IPS DF 4.7 (cell line): ENCODE measurements around the gene FOXP1.

Source experiments
- DNase-seq: peaks from one replicate; pipeline ENCODE4 v3.0.0-alpha.2; 2013; ENCODE audit warnings: low spot score; ENCODE audit errors: extremely low read depth

FOXP1 gene

DNA sequence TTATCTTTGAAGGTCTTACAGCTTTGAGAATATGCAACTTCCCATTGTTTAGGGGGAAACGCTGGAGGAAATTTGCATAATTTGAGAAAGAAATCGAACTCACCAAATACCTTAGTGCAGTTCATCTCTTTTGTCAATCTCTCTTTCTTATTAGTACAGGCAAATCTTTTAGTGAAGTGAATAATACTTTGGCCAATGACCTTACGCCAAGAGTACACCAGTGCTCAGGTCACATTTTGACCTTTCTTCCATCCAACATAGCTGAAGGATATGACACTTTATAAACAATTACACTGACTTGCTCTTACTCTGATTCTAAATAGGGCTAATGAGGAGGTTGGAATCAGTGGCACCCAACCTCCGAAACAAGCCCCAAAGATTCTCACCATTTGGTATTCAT, 494.8 kb downstream of the FOXP1 start:
- no peak for DNase-seq

DNA sequence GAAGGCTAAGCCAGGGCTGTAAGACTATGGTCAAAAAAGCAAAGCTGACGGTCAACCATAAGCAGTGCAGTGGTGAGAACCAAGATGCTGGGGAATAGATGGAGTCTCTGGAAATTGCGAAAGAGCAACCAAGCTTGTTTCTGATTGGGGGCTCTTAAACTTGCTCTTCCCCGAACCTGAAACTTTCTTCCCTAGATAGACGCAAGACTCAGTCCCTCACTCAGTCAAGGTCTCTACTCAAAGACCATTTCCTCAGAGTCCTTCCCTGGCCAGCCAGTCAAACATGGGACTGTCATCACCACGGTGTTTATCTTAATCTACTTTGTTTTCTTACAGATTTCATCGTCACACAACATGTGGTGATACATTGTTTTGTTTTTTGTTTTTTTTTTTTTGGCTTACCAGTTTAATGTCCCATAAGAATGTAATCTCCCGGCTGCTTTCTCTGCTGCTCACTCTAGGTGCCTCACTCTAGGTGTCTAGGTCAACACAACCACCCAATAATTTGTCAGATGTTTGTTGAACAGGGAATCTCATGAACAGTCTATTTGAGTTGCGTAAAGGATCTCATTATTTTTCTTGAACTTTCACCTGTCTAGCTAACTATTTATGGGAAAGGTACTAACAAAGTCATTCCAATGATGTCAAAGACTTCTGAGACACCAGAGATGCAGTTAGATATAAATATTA, 495.4 kb downstream of the FOXP1 start:
- no peak for DNase-seq

DNA sequence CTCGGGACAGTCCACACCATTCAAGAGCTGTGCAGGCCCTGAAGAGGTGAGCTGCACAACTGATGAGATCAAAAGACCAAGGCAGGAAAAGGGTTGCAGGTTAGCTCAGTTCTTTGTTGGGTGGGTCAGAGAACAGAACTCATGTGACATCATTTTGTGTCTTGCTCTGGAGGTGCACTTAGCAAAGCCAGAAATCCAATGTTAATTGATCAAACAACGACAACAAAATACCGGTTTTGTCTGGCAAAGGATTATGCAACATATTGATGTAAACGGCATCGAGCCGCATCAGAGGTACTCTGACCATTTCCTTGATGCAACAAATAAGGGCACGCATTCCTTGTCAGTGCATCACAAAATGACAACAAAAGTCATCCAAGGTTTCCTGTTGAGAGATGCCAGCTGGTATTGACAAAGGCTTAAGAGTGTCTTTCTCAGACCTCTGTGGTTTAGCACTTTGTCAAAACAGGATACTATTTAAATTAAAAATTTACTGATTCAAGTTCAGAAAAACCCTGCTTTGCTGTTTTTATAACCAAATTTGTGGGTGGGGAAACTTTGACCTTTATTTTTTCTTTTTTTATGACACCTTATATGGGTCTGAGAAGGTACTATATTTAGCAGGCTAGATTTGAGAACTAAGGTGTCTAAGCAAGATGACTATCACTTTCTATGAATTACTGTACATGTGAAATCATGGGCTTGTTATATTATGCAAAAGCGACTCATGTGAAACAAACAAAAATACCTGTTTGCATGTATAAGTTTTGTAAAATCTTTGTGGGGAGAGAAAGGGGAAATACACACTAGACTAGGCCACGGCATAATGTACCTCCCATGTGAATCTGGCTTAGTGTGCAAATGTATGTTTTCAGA, 496.1 kb downstream of the FOXP1 start:
- DNase-seq, result no peak

DNA sequence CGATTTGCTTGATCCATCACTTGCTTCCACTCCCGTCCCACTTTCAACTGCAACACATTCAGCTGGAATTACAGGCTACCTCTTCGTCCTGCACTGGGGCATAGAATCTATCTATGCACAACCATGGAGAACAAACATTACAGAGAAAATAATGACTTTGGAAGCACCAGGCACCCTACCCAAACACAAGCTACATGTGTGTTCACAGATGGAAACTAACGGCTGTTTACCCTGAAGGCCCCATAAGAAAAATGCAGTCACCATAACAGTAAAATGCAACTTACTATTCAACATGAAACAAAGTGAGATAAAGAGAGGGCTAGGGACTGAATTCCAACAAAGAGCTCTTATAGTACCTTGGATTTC, 496.8 kb downstream of the FOXP1 start:
- no peak for DNase-seq

DNA sequence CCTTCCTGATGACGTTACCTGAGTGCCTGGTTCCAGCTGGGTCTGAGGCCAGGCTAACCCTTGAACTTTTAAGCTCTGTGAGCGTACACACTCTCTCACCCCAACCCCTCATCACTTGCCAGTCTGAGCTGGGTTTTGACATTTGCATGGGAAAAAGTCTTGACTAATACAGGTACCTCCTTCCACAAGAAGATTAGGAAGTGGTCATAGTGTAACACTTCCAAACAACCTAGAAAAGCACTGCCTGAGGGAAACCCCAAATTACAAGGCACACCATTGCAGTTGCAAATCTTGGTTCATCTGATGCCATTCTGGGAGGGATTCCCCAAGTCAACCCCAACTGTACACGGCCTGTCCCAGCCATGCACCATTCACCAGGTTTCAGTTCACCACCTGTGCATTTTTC, 499.8 kb downstream of the FOXP1 start:
- no peak for DNase-seq

DNA sequence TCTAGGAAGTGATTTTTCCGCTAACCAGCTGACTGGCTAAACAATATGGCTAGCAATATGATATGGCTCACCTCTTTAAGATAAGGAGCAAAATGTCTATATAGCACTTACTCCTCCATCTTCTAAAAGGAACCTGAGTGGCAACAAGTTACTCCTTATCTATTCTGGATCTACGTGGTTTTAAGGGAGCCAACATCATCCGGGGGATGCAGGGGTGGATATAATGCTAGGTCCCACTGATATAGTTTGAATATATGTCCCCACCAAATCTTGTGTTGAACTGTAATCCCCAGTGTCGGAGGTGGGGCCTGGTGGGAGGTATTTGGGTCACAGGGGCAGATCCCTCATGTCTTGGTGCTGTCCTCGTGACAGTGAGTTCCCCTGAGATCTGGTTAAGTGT, 500.7 kb downstream of the FOXP1 start:
- DNase-seq, result no peak

DNA sequence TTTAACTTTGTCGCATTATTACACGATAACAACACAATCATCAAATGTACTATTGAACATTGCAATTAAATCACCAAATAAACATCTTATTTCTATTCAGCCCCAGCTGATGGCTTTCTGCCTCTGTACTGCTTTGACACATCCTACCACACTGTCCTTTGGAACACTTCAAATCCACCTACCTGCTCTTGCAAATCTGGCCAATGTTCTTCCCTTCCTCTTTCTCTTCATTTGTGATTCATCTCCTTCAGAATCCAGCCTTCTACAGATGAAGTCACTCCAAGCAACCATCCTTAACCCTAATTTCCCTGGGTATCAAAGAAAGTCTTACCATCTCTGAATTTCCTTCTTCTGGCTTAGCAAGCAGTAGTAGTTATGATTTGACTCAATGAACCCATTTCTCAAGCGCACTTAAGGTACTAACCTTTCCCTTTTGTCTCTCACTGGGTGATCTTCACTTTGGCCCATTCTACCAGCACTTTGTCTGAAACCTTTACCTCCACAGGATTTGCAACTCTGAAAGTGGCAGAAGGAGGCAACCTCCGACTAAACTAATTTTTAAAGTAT, 502.9 kb downstream of the FOXP1 start:
- no peak for DNase-seq

DNA sequence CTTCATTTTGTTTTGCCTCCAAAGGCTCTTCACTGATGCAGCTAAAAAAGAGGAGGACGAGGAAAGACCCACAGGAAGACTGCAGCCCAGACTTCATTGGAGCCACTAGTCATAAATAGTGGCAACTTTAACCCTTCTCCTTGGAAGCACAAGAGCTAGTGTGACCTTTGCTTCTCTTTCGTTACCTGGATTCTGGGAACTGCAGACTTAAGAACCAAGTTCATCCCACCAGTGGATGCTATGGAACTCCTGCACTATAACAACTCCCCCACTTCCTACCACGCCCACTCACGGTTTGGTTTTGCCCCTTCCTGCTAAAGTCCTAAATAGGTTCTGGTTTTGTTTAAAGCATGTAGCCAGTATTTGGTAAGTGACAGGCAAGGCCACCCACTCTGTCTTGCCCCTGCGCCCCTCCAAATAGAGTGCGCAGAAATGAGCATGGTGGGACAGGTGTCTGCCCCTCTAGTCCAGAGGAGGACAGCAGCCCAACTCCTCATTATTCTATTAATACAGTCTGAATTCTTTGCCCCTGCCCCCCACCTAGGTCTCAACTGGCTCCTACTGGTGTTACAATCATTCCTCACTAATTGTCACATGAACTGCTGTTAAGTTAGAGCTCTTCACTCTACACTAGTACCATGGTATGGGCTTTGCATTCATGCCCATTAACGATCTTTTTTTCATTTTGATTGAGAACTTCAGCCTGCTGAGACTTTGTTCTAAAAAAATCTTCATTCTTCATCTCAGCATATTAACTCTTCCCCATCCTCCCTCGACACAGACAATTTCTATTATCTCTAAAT, 504.6 kb downstream of the FOXP1 start:
- DNase-seq, result no peak

DNA sequence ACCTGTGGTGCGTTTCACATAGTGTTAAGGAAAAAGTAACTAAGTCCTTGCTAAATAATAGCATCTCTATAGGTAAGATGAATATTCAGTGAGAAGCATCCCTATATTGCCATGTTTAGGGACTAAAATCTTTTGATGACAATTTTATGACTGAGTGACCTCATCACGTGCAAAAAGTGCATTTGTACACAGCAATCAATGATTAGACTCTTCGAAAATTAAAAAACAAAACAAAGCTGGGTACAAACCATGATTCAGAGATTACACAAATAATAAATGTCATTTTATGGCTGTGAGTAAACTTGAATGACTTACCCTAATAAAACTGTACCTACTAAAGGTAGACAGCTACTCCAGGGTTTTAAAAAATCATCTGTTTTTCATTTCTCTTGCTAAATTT, 505.3 kb downstream of the FOXP1 start:
- no peak for DNase-seq

DNA sequence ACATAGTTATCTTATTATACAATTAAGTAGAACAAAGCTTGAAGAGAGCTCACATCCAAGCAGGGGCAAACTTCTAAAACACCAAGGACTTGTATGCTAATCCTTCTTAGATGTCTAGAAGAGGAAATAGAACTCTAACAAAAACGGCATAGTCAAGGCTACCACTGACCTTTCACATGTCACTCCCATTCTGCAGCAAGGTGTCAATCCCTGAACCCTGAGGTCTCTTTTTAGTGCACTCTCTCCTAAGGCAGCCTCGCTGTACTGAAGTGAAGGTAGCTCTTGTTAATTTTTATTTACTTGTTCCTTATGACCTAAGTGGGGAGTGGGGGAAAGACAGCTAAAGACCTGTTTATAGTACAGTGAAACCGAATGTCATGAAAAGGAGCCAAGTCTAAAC, 506.5 kb downstream of the FOXP1 start:
- no peak for DNase-seq

DNA sequence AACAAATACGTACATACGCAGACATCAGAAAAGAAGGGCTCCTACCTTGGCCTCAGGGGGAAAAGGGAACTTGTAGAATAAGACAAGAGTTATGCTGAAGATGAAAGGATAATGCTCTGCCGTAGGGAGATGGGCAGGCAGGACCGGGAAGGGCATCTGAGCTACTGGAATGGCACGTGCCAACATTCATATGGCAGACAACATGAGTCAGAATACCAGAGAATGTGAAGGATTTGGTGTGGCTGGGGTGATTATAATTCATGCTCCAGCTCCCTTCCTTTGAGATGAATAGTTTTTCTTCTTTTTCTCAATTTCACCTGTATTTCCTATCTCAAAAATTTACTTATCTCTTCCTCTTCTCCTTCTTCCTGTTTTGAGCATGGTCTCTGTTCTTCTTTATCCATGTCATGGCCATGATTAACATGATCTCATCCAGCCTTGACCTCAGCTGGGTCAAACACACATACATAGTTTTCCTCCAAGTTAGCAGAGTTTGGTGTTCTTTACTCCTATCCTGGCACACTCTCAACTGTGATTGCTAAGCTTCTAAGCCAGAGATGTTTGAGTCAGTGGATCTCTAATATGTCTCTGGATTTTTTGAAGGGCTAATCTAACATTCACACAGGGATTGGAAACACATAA, 507.0 kb downstream of the FOXP1 start:
- no peak for DNase-seq

DNA sequence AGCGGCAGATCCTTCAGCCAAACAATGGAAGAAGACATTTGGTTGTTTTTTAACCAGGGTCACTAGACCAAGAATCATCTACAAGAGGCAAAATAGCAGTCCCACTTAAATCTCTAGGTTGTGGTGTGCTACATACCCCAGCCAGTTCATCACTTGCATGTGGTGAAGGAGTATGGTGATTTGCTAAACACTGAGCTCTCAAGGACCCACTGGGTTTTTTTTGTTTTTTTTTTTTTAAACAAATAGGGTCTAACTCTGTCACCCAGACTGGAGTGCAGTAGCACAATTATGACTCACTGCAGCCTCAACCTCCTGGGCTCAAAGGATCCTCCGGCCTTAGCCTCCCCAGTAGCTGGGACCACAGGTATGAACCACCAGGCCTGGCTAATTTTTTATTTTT, 508.0 kb downstream of the FOXP1 start:
- no peak for DNase-seq

DNA sequence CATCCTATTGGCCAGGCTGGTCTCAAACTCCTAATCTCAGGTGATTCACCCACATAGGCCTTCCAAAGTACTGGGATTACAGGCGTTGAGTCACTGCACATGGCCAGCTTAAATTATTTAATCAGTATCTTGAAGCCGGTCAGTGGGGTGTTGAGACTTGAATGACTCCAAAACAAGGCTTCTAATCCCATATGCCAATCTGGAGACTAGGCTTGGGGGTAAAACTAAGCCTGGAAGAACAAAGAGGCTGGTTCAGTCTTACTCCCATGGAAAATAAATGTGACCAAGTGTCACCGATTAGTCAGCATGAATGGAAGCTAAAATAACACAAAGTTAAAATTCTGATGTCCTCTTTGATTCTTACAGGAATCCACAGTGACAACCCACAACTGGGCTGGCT, 509.1 kb downstream of the FOXP1 start:
- DNase-seq, result no peak

DNA sequence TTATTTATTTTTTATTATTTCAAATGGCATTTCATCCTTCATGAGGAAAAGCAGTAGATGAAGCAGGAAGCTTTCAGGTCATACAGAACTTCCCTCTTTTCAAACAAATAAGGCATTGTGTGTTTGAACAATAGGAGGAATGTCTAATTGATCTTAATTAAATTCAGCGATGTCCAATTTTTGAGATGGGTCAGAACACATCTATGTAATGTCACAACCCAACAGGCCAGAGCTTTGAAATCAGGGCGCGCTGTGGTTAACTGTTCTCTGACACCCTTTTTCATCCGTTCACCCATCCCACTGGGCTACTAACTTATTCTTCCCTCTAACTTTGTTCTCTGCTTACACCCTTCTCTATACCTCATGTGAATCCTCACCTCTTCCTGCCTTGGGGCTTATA, 510.5 kb downstream of the FOXP1 start:
- DNase-seq, result no peak

DNA sequence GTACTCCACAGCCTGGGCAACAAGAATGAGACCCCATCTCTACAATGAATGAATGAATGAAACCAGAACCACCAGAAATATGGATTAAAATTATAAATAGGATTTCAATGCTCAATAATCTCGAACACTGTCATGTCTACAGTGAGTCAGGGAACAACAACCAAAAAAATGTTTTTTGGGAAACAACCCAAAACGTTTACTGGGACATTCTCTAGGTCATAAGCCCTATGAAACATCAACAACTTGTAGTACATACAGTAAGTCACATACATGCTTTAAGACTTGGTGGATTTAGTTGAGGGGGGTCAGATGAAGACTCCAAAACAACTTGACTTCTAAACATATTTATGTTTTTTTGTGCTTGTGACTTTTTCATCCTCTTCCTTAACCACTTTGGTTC, 511.2 kb downstream of the FOXP1 start:
- DNase-seq, result no peak

DNA sequence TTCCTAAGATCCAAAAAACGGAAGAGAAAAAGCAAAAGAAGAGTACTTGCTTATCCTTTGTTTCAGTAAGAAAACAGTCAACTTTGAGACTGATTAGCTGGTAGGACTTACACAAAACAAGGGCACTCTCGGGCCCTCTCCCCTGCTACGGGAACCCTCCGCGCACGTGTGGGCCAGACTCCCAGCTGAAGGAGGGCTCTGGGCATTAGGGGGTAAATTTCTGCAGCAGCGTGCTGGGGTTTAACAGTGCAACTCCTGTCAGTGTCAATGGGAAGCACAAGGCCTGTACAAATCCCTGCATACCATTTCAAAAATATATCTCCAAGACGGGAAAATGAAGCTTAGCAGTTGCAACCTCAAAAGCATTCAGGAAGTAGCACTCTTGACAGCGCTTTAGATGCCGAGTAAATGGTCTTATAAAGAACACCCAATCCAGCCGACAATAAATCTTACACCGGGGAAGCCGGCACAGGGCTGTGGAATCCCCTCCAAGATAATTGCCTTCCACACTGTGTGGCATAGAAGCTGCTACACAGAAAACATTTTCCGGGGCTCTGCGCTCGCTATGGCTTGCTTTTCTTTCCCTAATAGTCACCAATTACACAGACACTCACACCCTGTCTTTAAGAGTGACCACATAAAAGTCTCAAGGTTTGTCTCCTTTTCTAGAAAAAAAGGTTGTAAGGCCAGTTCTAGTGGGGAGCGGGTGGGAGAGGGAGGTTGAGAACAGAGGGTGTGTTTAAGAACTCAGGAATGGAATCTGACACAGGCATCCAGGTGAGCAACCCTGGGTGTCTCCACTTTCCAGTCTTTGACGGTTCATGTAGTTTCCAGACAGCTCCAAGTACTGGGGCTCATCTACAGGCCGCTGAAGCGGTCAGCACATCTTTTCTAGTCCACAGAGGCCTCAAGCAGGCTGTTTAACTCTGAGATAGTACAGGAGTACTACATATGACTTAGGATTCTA, 512.7 kb downstream of the FOXP1 start:
- no peak for DNase-seq

DNA sequence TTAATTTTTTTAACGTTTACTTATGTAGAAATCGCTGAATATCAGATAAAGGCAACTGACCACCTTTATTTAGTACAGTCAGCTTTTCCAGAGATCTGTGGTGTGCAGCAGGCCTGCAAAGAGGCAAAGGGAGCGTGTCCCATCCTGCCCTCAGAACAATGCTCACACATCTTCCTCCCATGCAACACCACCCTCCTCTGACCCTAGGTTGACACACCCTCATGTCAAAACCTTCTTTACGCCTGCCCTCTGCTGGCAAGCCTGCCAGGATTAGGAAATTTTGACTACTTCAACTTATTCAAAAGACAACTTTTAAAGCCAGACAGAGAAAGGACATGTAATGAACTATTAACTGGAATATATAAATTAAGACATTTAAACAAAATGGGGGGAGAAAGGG, 513.7 kb downstream of the FOXP1 start:
- DNase-seq, result no peak

DNA sequence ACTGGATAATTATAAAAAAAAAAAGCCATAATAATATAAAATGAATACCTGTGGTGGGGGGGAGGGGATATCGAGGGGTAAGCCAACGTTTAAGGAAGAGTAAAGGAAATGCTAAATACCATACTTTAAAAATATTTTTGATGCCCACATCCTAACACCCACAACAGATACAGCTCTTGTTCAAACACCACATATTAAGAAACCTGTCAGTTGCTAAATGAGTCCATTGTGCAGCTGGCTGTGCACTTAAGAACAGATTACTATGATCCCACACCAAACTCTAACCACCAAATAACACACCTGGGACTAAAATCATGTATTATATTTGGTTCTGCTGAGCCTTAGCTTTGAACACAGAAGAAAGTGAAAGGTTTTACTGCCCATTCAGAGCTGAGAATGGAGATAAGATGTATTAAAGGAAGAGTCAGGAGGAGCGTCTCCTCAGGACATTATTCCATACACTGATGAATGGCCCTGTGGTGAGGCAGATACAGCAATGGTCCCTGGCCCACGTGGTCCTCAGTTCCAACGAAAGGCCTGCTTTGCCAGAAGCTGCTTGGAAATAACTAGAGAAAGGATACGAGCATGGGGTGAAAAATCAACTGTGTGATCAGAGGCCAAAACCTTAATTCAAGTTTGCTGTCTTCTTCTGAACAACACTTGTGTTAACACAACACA, 515.4 kb downstream of the FOXP1 start:
- DNase-seq, result no peak

DNA sequence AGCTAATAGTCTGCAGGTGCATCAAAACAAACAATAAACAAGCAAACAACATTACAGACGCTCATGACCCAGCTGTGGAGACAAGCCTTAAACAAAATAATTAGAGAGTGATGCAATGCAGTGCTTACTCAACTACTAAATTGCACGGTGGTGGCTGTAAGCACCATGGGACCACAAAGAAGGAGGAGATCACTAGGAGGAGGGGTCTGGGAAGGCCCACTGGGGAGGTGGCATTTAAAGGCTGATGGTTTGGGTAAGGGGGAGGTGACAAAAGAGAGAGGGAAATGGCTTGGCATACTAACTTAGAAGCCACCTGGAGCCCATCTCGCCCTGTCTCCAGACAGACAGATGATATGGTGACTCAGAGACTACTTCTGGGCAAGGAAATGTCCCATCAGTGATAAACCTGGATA, 516.7 kb downstream of the FOXP1 start:
- no peak for DNase-seq

DNA sequence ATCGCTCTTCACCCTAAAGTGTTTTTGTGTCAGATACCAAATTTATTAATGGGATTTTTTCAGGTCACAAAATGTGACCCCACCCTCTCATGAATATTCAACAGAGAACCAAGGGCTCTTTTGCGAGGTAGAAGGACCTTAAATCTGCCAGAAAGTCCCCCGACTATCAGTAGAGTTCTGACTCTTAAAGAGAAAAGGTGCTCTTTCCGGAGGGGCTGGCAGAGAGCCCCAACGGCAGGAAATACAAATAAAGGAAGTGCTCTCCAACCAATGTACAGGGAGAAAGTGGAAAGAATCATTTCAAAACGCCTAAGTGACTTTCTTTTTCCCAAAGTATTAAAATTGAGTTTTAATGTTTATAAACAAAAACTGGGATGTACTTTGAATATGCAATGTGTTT, 517.2 kb downstream of the FOXP1 start:
- no peak for DNase-seq
